Measurements from ENCODE around the gene CCDC110.

CCDC110 gene

GRCh38 chr4:185465707-185466106, 5.8 kb downstream of the CCDC110 start:
- H3K27me3 ChIP-seq (replicated peaks), result peaks cover 2% of the 10 kb centered on the region
- no peak overlapping the region for H3K27ac ChIP-seq
- in situ Hi-C loops (cut with HindIII; ENCODE audit: low pct_ligation_motif_present, low sequenced_read_pairs), result no loop called here
- no peaks in the 10 kb centered on the region for H3K36me3 ChIP-seq (replicated peaks)
- no peak overlapping the region for H3K4me3 ChIP-seq (ENCODE audit: low read depth, low read length)
- DNase-seq, result no peak
- TF ChIP-seq, protein P1, sequence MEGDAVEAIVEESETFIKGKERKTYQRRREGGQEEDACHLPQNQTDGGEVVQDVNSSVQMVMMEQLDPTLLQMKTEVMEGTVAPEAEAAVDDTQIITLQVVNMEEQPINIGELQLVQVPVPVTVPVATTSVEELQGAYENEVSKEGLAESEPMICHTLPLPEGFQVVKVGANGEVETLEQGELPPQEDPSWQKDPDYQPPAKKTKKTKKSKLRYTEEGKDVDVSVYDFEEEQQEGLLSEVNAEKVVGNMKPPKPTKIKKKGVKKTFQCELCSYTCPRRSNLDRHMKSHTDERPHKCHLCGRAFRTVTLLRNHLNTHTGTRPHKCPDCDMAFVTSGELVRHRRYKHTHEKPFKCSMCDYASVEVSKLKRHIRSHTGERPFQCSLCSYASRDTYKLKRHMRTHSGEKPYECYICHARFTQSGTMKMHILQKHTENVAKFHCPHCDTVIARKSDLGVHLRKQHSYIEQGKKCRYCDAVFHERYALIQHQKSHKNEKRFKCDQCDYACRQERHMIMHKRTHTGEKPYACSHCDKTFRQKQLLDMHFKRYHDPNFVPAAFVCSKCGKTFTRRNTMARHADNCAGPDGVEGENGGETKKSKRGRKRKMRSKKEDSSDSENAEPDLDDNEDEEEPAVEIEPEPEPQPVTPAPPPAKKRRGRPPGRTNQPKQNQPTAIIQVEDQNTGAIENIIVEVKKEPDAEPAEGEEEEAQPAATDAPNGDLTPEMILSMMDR (IDR thresholded peaks at IDR 0.05; ENCODE audit: low read depth, low read length, missing control alignments), result no peak

DNA sequence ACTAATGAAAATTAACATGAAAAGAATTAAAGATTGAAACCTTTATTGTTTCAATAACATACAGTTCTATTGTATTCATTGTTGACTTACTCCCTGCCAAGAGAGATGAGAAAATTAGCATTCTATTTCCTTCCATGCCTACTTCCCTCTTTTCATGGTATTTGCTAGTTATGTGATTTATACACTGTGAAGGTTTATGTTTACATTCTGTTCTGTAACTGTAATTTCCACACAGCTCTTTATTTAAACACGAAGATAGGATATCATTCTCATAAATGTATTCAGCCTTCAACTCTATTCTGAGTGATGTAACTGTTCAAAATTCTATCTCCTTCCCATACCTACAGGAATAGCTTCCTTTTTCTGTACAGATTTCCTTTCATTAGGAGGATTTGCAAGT, 6.6 kb downstream of the CCDC110 start:
- TF ChIP-seq, protein P1 (IDR thresholded peaks at IDR 0.05; ENCODE audit: low read depth, low read length, missing control alignments), result no peak
- no peak overlapping the region for H3K27ac ChIP-seq
- no peak for DNase-seq
- H3K36me3 ChIP-seq (replicated peaks), result no peaks in the 10 kb centered on the region
- H3K27me3 ChIP-seq (replicated peaks), result peaks cover 2% of the 10 kb centered on the region
- in situ Hi-C loops (cut with HindIII; ENCODE audit: low pct_ligation_motif_present, low sequenced_read_pairs), result no loop called here
- no peak overlapping the region for H3K4me3 ChIP-seq (ENCODE audit: low read depth, low read length)

DNA sequence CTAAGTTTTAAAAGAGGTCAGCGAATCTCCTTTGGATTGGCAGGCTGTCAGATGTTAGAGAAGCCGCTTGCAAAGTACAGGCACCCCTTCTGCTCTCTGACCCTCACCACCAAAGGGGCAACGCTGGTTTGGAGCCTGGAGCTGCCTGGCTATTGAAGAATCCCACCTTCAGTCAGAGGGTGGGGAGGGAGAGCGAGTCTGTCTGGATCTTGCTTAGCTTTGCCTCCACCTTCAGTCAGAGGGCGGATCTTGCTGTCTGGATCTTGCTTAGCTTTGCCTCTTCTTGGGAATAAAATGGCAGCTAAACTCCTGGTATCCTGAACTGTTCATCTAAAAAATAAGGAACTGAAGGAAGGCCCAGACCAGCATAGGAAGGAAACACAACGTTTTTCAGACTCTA, 7.3 kb downstream of the CCDC110 start:
- TF ChIP-seq, protein P1 (IDR thresholded peaks at IDR 0.05; ENCODE audit: low read depth, low read length, missing control alignments), result no peak
- peaks cover 2% of the 10 kb centered on the region for H3K27me3 ChIP-seq (replicated peaks)
- no peak overlapping the region for H3K27ac ChIP-seq
- H3K4me3 ChIP-seq (ENCODE audit: low read depth, low read length), result no peak overlapping the region
- no peak for DNase-seq
- in situ Hi-C loops (cut with HindIII; ENCODE audit: low pct_ligation_motif_present, low sequenced_read_pairs), result no loop called here
- no peaks in the 10 kb centered on the region for H3K36me3 ChIP-seq (replicated peaks)

DNA sequence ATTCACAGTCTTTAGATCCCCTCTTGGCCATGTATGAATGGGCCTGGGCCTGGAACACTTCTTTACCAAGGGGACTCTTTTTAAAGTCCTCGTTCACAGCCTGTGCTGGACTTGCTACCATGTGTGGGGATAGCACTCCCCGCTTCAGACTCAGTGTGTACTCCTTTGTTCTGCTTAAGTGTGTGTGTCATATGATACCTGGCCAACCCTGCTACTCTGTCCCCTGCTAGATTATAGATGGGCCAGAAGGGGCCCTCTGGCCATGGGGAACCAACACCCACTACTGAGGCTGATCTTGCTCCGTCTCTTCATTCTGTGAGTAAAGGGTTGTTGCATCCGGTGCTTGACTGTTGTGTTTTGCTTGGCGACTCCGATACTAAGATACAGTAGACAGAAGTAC, 8.0 kb downstream of the CCDC110 start:
- no peaks in the 10 kb centered on the region for H3K36me3 ChIP-seq (replicated peaks)
- H3K27ac ChIP-seq, result no peak overlapping the region
- TF ChIP-seq, protein P1 (IDR thresholded peaks at IDR 0.05; ENCODE audit: low read depth, low read length, missing control alignments), result no peak
- in situ Hi-C loops (cut with HindIII; ENCODE audit: low pct_ligation_motif_present, low sequenced_read_pairs), result no loop called here
- H3K4me3 ChIP-seq (ENCODE audit: low read depth, low read length), result no peak overlapping the region
- peaks cover 2% of the 10 kb centered on the region for H3K27me3 ChIP-seq (replicated peaks)
- no peak for DNase-seq

- DNase-seq, result no peak
- in situ Hi-C loops (cut with HindIII; ENCODE audit: low pct_ligation_motif_present, low sequenced_read_pairs), result no loop called here
- Histone ChIP-seq H3K27me3 (replicated peaks) (no peaks in the 10 kb centered on the region), H3K27ac (no peak overlapping the region), H3K36me3 (replicated peaks) (no peaks in the 10 kb centered on the region), H3K4me3 (ENCODE audit: low read depth, low read length) (no peak overlapping the region)
- TF ChIP-seq, protein P1 (IDR thresholded peaks at IDR 0.05; ENCODE audit: low read depth, low read length, missing control alignments), result no peak
Observed at GRCh38 chr4:185461565-185461964, 10.0 kb downstream of the CCDC110 start.

DNA sequence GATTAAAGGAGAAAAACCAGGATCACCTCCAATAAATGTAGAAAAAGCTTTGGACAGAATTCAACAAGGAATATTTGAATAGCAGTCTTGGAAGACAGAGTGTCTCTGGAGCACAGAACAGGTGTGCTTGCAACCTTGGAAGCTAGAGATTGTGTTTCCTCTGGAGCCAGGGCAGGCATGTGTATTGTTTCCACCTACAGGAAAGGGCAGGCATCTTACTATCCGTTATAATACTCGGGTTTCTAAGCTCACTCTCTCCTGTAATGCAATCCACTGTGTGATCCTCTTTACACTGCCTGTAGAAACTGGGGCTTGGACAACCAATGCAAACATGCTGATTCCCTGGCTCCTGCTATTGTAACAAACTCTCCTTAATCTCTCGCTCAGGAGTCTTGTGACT, 14.4 kb downstream of the CCDC110 start:
- in situ Hi-C loops (cut with HindIII; ENCODE audit: low pct_ligation_motif_present, low sequenced_read_pairs), result no loop called here
- H3K36me3 ChIP-seq (replicated peaks), result no peaks in the 10 kb centered on the region
- TF ChIP-seq, protein P1 (IDR thresholded peaks at IDR 0.05; ENCODE audit: low read depth, low read length, missing control alignments), result no peak
- DNase-seq, result no peak
- no peak overlapping the region for H3K4me3 ChIP-seq (ENCODE audit: low read depth, low read length)
- H3K27me3 ChIP-seq (replicated peaks), result no peaks in the 10 kb centered on the region
- no peak overlapping the region for H3K27ac ChIP-seq

Measured in brain microvascular endothelial cell (primary cell).